ENCODE results near the gene TCF3.

Gene TCF3

GRCh38 chr19:1652471-1653299 is at the start of gene TCF3:
Gene TCF3 (minus strand): TSS chr19:1652615. CDS start chr19:1650248, 2,367 bp downstream.
- Histone ChIP-seq H3K4me2 (peak within 1 kb of the TSS; percentile 100), H3K27ac (peak within 1 kb of the TSS; percentile 99), H4K20me1 (ENCODE audit: insufficient read depth) (0 out of 2 replicates have a peak, but pooled peaks cover 5% of the 10 kb centered on the region), H3K27me3 (ENCODE audit: insufficient read depth, low read depth) (peaks cover 4% of the 10 kb centered on the region; the same call in 1 of the 2 replicates), H3K36me3 (ENCODE audit: insufficient read depth) (no peaks in the 10 kb centered on the region), H3K4me1 (ENCODE audit: low read depth, poor library complexity, severe bottlenecking) (peaks cover 27% of the 10 kb centered on the region), H3K9ac (peak within 1 kb of the TSS; percentile 100), H3K79me2 (ENCODE audit: insufficient read depth, low read depth) (peaks cover 28% of the 10 kb centered on the region), H2AFZ (ENCODE audit: low read depth) (peak within 1 kb of the TSS; percentile 97), H3K4me3 (IDR thresholded peaks at IDR 0.05; ENCODE audit: insufficient read depth, low read depth, low read length) (no peak within 1 kb of the TSS)
- TF ChIP-seq CTCF (conservative IDR thresholded peaks at IDR 0.05; ENCODE audit: low read depth, low read length), result no peak

DNA sequence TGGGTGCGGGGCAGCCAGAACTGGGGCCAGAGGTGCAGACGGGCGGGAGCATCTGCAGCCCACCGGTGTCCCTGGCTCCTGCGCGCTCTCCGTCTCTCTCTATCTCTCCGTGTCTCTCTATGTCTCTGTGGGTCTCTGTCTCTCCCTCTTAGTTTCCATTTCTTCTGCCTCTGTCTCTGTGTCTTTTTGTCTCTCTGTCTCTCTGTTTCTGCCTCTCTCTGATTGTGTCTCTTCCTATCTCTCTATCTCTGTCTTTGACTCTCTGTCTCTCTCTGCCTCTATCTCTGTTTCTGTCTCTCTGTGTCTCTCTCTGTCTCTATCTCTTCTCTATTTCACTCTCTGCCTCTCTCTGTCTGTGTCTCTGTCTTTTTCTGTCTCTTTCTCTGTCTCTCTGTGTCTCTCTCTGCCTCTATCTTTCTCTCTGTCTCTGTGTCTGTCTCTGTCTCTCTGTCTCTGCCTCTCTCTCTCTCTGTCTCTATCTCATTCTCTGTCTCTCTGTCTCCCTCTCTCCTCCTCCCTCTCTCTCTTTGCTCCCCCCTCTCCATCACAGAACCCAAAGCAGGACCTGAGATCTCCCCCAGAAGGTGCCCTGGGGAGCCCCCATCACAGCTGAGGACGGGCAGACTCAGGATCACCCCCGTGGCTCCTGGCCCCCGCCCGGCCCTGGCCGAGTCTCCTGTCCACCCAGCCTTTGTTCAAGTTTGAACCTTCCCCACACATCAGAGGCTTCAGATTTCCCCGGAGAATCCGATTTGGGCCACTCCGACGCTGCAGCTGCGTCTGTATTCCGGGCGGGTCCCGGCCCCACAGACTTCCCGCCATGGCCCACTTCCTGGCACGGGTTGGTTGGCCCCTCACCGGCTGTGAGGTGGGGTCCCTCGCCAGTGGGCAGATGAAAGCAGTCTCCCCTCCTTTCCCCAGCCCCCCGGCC is 48.6 kb upstream of the TCF3 start:
- Histone ChIP-seq H3K27me3 (ENCODE audit: insufficient read depth, low read depth) (peaks cover 85% of the 10 kb centered on the region), H3K4me1 (ENCODE audit: low read depth, poor library complexity, severe bottlenecking) (no peaks in the 10 kb centered on the region), H4K20me1 (ENCODE audit: insufficient read depth) (no peaks in the 10 kb centered on the region), H2AFZ (ENCODE audit: low read depth) (no peak overlapping the region), H3K4me3 (IDR thresholded peaks at IDR 0.05; ENCODE audit: insufficient read depth, low read depth, low read length) (no peak overlapping the region), H3K36me3 (ENCODE audit: insufficient read depth) (no peaks in the 10 kb centered on the region), H3K9ac (no peak overlapping the region), H3K27ac (no peak overlapping the region), H3K79me2 (ENCODE audit: insufficient read depth, low read depth) (no peaks in the 10 kb centered on the region), H3K4me2 (no peak overlapping the region)
- TF ChIP-seq CTCF (conservative IDR thresholded peaks at IDR 0.05; ENCODE audit: low read depth, low read length), result no peak

DNA sequence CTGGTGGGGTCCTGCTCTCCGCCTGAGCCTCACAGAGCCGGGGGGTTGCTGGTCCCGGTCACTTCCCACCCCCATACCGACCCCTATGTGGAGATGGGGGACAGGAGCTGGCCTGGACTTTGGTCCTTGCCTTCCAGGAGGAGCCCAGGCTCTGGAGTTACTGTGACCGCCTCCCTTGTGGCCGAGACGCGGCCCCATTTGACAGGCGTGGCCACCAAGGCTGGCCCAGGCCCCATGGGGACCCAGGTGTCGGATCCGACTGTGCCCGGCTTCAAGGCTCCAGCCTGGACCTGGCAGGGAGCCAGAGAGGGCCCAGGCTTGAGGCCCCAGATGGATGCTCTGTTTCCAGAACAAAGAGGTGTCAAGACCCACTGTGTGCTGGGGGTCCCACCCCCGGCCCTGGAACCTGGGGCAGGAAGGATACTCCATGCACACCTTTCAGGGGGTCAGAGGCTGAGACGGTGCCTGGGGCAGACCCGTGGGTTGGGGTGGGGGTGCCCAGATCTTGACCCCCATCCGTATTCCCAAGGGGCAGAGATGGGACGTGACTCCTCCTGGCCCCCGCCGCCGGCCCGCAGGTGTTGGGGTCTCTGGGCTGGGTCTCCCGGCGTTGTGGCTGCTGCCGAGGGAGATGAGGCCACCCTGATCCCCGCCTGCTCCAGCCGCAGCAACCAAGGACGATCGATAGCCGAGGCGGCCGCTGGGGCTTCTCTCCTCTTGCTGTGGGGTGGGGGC is 47.8 kb upstream of the TCF3 start:
- H3K9ac ChIP-seq, result no peak overlapping the region
- no peak overlapping the region for H3K4me2 ChIP-seq
- no peak overlapping the region for H2AFZ ChIP-seq (ENCODE audit: low read depth)
- no peak overlapping the region for H3K27ac ChIP-seq
- H3K36me3 ChIP-seq (ENCODE audit: insufficient read depth), result no peaks in the 10 kb centered on the region
- no peaks in the 10 kb centered on the region for H3K4me1 ChIP-seq (ENCODE audit: low read depth, poor library complexity, severe bottlenecking)
- no peak overlapping the region for H3K4me3 ChIP-seq (IDR thresholded peaks at IDR 0.05; ENCODE audit: insufficient read depth, low read depth, low read length)
- peaks cover 90% of the 10 kb centered on the region for H3K27me3 ChIP-seq (ENCODE audit: insufficient read depth, low read depth)
- no peaks in the 10 kb centered on the region for H3K79me2 ChIP-seq (ENCODE audit: insufficient read depth, low read depth)
- H4K20me1 ChIP-seq (ENCODE audit: insufficient read depth), result no peaks in the 10 kb centered on the region
- no peak for TF ChIP-seq CTCF (conservative IDR thresholded peaks at IDR 0.05; ENCODE audit: low read depth, low read length)

DNA sequence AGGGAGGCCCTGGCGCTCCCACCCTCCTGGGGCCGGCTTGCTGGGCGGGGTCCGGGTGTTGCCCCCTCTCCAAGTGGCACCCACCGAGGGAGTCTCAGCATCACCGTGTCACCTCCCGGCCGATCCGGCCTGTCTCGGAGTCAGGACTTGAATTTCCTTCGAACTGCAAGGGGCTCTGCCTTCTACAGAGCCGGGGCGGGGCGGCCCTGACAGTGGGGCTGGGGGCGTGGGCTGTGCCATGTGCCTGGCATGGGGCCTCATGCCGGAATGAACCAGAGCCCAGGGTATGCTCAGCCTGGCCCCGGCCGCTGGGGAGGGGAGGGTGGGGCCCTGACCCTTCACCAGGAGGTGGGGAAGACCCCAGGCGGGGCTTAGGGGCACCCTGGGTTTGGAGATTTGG is 47.0 kb upstream of the TCF3 start:
- Histone ChIP-seq H3K9ac (no peak overlapping the region), H3K4me3 (IDR thresholded peaks at IDR 0.05; ENCODE audit: insufficient read depth, low read depth, low read length) (no peak overlapping the region), H3K4me1 (ENCODE audit: low read depth, poor library complexity, severe bottlenecking) (no peaks in the 10 kb centered on the region), H3K4me2 (no peak overlapping the region), H3K36me3 (ENCODE audit: insufficient read depth) (no peaks in the 10 kb centered on the region), H3K79me2 (ENCODE audit: insufficient read depth, low read depth) (no peaks in the 10 kb centered on the region), H3K27me3 (ENCODE audit: insufficient read depth, low read depth) (peaks cover 94% of the 10 kb centered on the region), H4K20me1 (ENCODE audit: insufficient read depth) (no peaks in the 10 kb centered on the region), H2AFZ (ENCODE audit: low read depth) (no peak overlapping the region), H3K27ac (no peak overlapping the region)
- no peak for TF ChIP-seq CTCF (conservative IDR thresholded peaks at IDR 0.05; ENCODE audit: low read depth, low read length)
